T1000 (cell line): ENCODE measurements around the gene ADTRP.

Experiments used
- DNase-seq: peaks from one replicate; lab custom pipeline; 2025; ENCODE audit warnings: mixed read lengths; lab: John Stamatoyannopoulos, UW

The ADTRP gene

DNA sequence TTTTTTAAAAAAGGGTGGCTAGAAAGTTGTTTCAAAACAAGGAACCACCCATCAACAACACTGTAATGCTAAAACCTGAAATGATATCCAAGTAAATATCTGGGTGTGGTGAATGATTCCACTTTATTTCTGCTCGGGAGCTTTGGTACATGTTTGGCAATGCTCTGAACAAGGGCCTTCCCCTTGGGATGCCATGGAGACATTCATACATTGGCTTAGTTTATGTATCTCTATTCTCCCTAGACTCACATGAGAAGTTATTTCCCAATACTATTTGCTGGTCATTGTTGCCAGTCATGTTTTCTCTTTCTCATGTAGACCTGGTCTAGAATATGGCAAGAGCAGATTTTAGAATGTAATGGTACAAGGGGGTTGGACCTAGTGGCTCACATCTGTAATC lies 22.9 kb downstream of the ADTRP start:
- DNase-seq, result no peak

GRCh38 chr6:11754625-11755271 lies 23.9 kb downstream of the ADTRP start:
- DNase-seq, result no peak

DNA sequence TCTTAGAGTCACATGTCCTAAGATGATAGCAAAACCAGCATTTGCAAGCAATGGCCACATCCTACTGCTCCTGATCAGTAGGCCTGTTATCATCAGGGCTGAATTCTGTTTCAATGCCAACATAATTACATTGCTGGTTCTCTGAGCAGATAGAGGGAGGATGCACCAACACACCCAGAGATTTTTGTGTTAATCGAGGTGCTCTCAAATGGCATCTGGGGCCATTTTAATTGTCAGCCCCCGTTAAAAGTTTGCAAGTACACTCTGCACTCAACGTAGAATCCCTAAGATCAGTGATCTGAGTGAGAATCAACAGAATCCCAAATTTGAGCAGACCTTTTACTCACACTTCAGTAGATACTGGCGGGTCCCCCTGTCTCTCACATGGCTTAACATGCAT lies 24.8 kb downstream of the ADTRP start:
- no peak for DNase-seq

- DNase-seq, result no peak
Observed at GRCh38 chr6:11752360-11752759, 26.2 kb downstream of the ADTRP start.

DNA sequence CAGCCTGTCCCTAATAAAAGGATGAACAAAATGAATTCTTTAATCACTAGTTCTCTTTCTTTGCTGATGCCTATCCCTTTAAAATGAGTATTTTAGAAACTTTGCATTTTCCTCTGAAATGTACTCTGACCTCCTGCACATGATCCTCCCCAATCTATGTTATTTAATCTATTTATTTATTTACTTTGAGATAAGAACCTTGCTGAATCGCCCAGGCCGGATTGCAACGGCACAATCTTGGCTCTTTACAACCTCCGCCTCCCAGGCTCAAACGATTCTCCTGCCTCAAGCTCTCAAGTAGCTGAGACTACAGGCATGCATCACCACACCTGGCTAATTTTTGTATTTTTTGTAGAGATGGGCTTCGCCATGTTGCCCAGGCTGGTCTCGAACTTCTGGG lies 27.9 kb downstream of the ADTRP start:
- DNase-seq, result no peak

- DNase-seq, result no peak
Observed at GRCh38 chr6:11748591-11749210, 29.9 kb downstream of the ADTRP start.

GRCh38 chr6:11747021-11747420 lies 31.6 kb downstream of the ADTRP start:
- no peak for DNase-seq

DNA sequence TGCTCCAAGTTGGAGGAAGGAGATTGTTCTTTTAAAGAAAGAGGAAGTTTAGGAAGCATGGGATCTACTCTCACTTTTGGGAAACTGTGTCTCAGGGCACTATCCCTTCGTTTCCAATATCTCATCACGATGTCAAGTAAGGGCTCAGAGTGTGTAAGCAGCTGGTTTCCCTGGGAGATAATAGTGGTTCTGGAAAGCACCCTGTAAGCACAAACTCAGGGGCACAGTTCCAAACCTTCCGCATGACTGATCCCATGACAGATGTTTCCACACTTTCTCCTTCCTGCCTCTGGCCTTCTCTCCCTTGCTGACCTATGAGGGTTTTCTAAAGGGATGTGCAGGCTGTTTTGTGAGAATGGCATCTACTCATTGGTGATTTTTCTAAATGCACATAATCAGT lies 33.9 kb downstream of the ADTRP start:
- DNase-seq, result no peak

DNA sequence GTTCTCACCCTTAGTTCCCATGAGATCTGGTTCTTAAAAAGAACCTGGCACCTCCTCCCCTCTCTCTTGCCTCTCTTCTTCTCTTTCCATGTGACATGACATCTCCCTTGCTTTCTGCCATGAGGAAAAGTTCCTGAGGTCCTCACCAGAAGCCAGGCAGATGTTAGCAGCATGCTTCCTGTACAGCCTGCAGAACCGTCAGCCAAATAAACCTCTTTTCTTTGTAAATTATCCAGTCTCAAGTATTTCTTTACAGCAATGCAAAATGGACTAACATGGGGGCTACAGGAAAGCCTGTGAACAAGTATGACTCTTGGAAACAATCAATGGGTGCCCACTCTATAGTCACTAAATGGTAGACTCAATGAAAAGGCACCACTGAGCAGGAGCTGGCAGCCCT lies 34.5 kb downstream of the ADTRP start:
- DNase-seq, result no peak

DNA sequence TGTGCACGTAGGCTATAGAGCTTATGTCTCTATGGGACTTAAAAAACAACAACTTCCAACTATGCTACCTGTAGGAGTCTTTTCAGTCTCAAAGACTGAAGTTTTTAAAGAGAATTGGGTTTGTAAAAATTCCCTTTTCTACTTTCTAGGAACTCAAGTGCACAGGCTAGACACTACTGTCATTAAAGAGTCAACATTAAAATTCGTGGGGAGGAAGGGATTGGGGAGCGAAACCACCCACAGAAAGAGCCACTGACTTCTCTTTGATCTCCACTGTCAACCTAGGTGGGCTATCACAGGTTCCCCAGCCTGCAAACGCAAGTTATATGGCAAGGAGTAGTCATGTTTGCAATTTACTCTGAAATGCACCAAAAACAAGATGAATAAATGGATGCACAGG lies 37.7 kb downstream of the ADTRP start:
- DNase-seq, result no peak

DNA sequence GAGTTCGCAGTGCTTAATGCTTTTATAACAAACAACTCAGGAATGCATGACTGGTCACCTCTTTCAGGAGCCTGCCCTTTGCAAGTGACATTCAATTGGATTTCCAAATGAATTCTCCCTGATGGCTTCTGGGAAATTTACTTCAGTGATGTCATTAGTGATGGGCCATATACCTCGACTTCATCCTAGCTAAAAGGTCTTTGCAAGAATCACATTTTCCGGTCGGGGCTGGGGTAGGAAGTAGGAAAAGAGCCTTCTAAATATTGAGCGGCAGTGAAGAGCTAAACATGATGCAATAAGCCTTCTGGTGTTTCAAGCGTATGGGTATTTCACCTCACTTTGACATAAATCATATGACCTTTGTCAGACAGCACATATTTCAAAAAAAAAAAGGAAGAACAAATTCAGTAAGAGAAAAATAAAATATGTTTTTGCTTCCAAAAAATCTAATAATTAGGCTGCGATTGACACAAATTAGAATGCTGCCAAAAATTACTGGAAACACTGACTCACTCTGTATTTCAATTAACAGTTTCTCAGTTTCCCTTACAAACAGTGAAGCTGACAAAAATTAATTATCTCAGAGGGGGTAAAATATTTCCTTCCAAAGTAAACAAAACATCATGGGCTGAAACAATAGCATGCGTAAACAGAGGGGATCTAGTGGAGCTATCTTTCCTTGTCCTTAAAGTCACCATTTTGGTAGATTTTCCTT lies 39.8 kb downstream of the ADTRP start:
- DNase-seq, result no peak

- DNase-seq, result no peak
Observed at GRCh38 chr6:11738234-11738633, 40.4 kb downstream of the ADTRP start.

DNA sequence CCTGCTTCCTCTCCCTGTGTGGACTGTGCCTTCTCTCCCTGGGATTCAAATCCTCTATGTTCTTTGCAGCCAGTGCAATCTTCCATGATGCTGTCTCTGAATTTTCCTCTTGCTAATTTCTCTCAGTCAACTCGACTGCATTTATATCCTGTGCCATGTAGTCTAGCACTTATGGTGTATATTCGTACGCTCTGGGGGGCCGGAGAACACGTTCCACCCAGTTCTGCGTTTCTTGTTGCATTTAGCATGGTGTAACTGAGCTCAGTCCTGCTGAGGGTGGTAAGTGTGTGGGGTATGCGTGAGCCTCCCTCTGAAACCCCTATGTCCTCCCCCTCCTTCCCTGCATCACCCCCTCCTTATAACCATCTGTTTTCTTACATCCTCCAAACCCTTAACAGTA lies 42.0 kb downstream of the ADTRP start:
- DNase-seq, result no peak

DNA sequence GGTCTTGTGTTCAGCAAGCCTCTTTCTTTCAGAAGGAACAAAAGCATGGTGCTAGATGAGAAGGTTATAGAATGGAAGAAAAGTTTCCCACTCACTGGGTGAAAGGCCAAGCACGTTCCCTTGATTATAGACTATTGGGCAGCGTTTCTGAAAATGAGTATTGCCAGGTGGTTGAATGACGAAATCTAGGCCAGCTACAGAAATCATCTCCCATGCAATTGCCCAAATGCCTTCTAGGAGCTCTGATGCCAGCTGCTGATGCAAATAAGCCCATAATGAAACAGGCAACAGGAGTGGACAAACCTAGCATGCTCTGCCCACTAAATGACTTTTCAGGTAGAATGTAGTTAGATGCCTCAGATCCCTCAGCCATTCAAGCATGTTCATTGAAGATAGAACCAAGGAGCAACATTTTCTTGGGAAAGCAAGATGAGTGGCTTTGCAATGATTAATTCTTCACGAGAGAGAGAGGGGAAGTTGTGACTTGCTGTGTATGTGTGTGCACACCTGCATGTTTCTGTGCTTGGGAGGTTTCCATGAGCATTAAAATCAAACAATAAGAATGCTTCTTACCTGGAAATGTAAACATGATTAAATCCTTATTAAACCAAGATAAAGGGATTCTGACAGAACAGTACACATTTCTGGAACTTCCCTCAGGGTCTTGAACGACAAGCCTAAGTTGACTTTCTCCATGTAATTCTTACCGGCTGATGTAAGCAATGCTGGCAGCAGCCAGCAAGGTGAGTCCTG lies 43.6 kb downstream of the ADTRP start:
- DNase-seq, result no peak

- DNase-seq, result no peak
Observed at GRCh38 chr6:11732036-11732631, 46.5 kb downstream of the ADTRP start.

DNA sequence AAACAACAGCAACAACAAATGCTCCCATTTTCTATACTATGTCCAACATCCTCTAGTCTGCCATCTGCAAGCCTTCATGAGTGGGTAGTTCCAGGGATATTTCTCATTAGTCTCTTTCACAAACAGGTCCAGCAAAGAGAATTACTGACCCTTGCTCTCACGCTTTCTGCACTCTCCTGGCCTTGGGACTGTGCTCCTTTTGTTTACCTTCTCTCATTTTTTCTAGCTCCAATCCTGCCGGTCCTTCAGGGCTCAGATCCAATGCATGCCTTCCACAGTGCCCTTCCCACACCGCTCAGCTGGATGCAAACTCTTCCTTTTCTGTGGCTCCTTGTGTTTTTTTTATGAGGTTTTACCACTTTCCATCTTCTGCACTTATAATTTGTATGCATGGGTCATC lies 47.2 kb downstream of the ADTRP start:
- DNase-seq, result no peak

DNA sequence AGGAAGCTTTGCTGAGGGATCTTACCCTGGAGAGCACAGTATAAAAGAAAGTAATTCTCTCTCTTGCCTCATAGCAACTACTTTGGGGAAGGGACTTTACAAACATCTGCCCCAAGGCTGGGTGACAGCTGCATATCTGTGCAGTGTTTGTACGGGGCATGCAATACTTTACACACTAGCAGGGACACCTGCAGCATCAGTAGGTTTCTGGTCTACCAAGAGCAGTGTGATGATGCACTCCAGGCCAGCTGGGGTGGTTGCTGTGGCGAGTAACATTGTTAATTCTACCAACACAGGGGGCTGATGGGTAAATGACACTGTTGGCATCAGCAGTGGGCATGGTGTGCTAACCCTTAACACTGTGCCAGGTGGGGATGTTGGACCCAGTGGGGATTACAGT lies 48.0 kb downstream of the ADTRP start:
- DNase-seq, result no peak

DNA sequence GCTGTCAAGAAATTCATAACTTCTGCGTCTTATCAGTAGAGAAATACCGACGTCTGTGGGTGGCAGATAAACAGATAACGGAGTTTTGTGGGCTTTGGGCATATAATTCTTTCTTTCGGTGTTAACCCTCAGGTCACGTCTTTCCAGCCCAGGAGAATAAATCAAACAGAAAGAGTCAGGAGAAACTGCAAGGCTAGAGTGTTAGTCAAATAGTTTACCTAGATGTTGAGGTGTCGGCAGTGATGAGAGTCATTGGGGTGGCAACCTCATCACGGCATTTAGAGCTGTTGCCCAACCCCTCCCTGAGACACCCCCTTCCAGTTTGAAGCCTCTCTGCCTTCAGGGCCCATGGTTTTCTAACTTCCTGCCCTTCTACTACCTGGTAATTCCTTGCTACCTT lies 49.5 kb downstream of the ADTRP start:
- no peak for DNase-seq

- DNase-seq, result no peak
Observed at GRCh38 chr6:11727998-11728961, 50.3 kb downstream of the ADTRP start.

DNA sequence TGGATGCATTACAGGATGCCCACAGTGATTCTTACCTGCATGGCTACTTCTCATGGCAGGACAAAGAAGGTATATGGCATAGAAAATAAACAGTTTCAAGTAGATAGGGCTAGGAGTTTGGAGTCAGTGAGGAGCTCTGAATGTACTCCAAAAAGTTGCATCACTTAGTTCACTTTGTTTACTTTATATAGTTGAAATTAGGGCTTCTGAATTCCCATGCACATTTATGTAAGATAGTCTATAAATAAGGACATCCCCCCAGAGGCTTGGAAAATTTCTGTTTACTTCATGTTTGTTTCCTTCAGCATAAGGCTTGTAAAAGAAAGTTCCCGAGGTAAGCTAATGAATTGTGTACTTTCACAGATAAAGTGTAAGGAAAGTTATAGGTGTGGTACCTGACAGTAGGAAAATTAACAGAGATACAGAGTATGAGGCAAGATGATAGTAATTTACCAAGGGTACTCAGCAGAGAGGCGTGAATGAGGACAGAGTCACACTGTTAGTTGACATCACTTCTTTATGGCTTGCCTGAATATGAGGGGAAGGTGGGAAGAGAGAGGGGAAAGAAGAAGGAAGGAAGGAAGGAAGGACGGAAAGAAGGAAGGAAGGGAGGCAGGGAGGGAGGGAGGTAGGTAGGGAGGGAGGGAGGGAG lies 51.1 kb downstream of the ADTRP start:
- DNase-seq, result no peak

GRCh38 chr6:11724286-11724685 lies 54.3 kb downstream of the ADTRP start:
- DNase-seq, result no peak
